HepG2 (cell line): ENCODE results near the gene SLAMF8. TPM values are rescaled to one million over a fixed set of nuclear protein-coding genes. Genes with fewer than 3 reads are reported as not detected.

Source experiments
- ATAC-seq: fragments of 200-7000 bp; cut with Tn5 transposase; 3 replicates; pipeline ENCODE4 v1.9.1; 2020; ENCODE audit warnings: mild to moderate bottlenecking, moderate library complexity
- BruUV-seq: library from RNA; stranded (reverse); fragments of 400-500 nt; replicated peaks from 2 replicates; lab custom pipeline; 2021; lab: Mats Ljungman, UMichigan
- CTCF ChIA-PET: fragments of 300-600 bp; formaldehyde crosslinking; extraction: SDS; loops from one replicate; lab custom pipeline; 2021; ENCODE audit warnings: low total read pairs, inconsistent platforms, low intra/inter-chr PET ratio; lab: Yijun Ruan, JAX
- POLR2A ChIA-PET: fragments of 350-600 bp; sonication (Branson Sonifier 250); formaldehyde crosslinking; loops from one replicate; lab custom pipeline; 2020; ENCODE audit warnings: antibody characterized with exemption, inconsistent platforms; lab: Yijun Ruan, JAX
- DNase-seq: peaks from one replicate; pipeline ENCODE4 v3.0.0-alpha.2; 2015; ENCODE audit warnings: low spot score
- FAIRE-seq: peaks from 3 replicates; lab custom pipeline; 2011; peaks lifted over from hg19 to GRCh38; lab: Jason Lieb, UNC
- H2AFZ ChIP-seq: one replicate; pipeline ENCODE4 v1.6.1; 2011; ENCODE audit warnings: low read length, inconsistent platforms
- H3K27ac ChIP-seq: fragments of 300-600 bp; 3 replicates; pipeline ENCODE4 v1.8.0; 2011; ENCODE audit warnings: mixed run types, mild to moderate bottlenecking, mixed read lengths, low read length, inconsistent platforms; ENCODE audit not compliant: insufficient read depth; ENCODE audit errors: extremely low read length
- H3K27me3 ChIP-seq, 2 experiments: fragments of 200-600 bp in 1 of 2; 2 replicates in 1 of 2; 3 replicates in 1 of 2; pipeline versions ENCODE4 v1.6.0 to v1.8.0; 2011; ENCODE audit warnings: low read length in 2 of 2, mild to moderate bottlenecking in 2 of 2, moderate library complexity in 2 of 2, inconsistent platforms in 1 of 2; ENCODE audit not compliant: insufficient read depth in 2 of 2, control insufficient read depth in 1 of 2
- H3K36me3 ChIP-seq, 2 experiments: fragments of 200-600 bp in 1 of 2; replicated peaks in 1 of 2; 2 replicates in 1 of 2; 3 replicates in 1 of 2; pipeline versions ENCODE4 v1.5.1 to v1.8.0; 2011; ENCODE audit warnings: low read length in 2 of 2, inconsistent platforms in 1 of 2; ENCODE audit not compliant: insufficient read depth in 2 of 2, control insufficient read depth in 1 of 2
- H3K4me1 ChIP-seq: 2 replicates; pipeline ENCODE4 v1.5.1; 2012; ENCODE audit warnings: low read length, inconsistent platforms; ENCODE audit not compliant: insufficient read depth
- H3K4me2 ChIP-seq: 2 replicates; pipeline ENCODE4 v1.6.0; 2011; ENCODE audit warnings: low read depth, low read length, inconsistent platforms
- H3K4me3 ChIP-seq, 3 experiments: fragments of 200-600 bp in 1 of 3; sonication (generic), shearing (Covaris generic) in 1 of 3; replicated peaks in 1 of 3; 2 replicates each; pipeline ENCODE4 v1.5.1; 2011 to 2016; ENCODE audit warnings: low read length in 3 of 3, inconsistent platforms in 2 of 3, low read depth in 2 of 3, mild to moderate bottlenecking in 2 of 3, control low read depth in 1 of 3, mixed read lengths in 1 of 3; ENCODE audit not compliant: insufficient read depth in 1 of 3
- H3K79me2 ChIP-seq: one replicate; pipeline ENCODE4 v1.6.1; 2011; ENCODE audit warnings: low read length, inconsistent platforms; ENCODE audit not compliant: insufficient read depth
- H3K9ac ChIP-seq: 2 replicates; pipeline ENCODE4 v1.6.0; 2011; ENCODE audit warnings: mild to moderate bottlenecking, low read depth, low read length, inconsistent platforms; ENCODE audit not compliant: insufficient read depth
- H3K9me3 ChIP-seq: 2 replicates; pipeline ENCODE4 v1.5.1; 2012; ENCODE audit warnings: mild to moderate bottlenecking, low read length
- H4K20me1 ChIP-seq: 2 replicates; pipeline ENCODE4 v1.6.0; 2011; ENCODE audit warnings: inconsistent platforms, mild to moderate bottlenecking, low read length, moderate library complexity; ENCODE audit not compliant: insufficient read depth
- ARID2 ChIP-seq: sonication (generic); formaldehyde crosslinking; IDR thresholded peaks from 2 replicates; pipeline ENCODE4 v1.8.1; 2022; ENCODE audit warnings: mild to moderate bottlenecking, missing genetic modification reagents, borderline replicate concordance
- CTCF ChIP-seq: sonication (generic); formaldehyde crosslinking; IDR thresholded peaks from 2 replicates; pipeline ENCODE4 v1.5.0; 2020; ENCODE audit warnings: mild to moderate bottlenecking, missing genetic modification reagents, moderate library complexity
- GTF3A ChIP-seq: sonication (generic); formaldehyde crosslinking; conservative IDR thresholded peaks from 2 replicates; pipeline ENCODE4 v1.4.0; 2020; ENCODE audit warnings: mild to moderate bottlenecking, missing genetic modification reagents
- KLF11 ChIP-seq: IDR thresholded peaks from 2 replicates; pipeline ENCODE4 v1.6.1; 2016; ENCODE audit warnings: missing compliant biosample characterization
- MEIS2 ChIP-seq: sonication (generic); formaldehyde crosslinking; IDR thresholded peaks from 2 replicates; pipeline ENCODE4 v1.9.0; 2021; ENCODE audit warnings: mild to moderate bottlenecking, missing genetic modification reagents
- MXI1 ChIP-seq: IDR thresholded peaks from 3 replicates; pipeline ENCODE4 v1.6.1; 2012; ENCODE audit warnings: low read depth, low read length, inconsistent platforms, borderline replicate concordance
- NFIB ChIP-seq: sonication (generic); formaldehyde crosslinking; IDR thresholded peaks from 2 replicates; pipeline ENCODE4 v1.9.0; 2021; ENCODE audit warnings: missing genetic modification reagents, mild to moderate bottlenecking, borderline replicate concordance
- RAD21 ChIP-seq: fragments of 450-650 bp; formaldehyde crosslinking; IDR thresholded peaks from 2 replicates; pipeline ENCODE4 v1.5.0; 2020; ENCODE audit warnings: mild to moderate bottlenecking
- SNAPC5 ChIP-seq: sonication (generic); formaldehyde crosslinking; IDR thresholded peaks from 2 replicates; pipeline ENCODE4 v1.8.1; 2023; ENCODE audit warnings: mild to moderate bottlenecking, missing genetic modification reagents, borderline replicate concordance
- SRSF9 ChIP-seq: fragments of 200-400 bp; formaldehyde crosslinking; IDR thresholded peaks from 2 replicates; pipeline ENCODE4 v1.6.1; 2018; ENCODE audit warnings: borderline replicate concordance, mild to moderate bottlenecking, low read depth, low read length; ENCODE audit not compliant: insufficient read depth, poor library complexity, severe bottlenecking
- STAG1 ChIP-seq: sonication (generic); formaldehyde crosslinking; IDR thresholded peaks from 2 replicates; pipeline ENCODE4 v1.4.0; 2020; ENCODE audit warnings: missing genetic modification reagents
- THAP11 ChIP-seq: IDR thresholded peaks from 2 replicates; pipeline ENCODE4 v1.6.1; 2016; ENCODE audit warnings: missing biosample characterization, missing genetic modification reagents
- ZMYM3 ChIP-seq: sonication (generic); formaldehyde crosslinking; IDR thresholded peaks from 2 replicates; pipeline ENCODE4 v1.5.1; 2020; ENCODE audit warnings: mild to moderate bottlenecking, missing genetic modification reagents
- ZNF20 ChIP-seq: sonication (generic); formaldehyde crosslinking; IDR thresholded peaks from 2 replicates; pipeline ENCODE4 v1.4.0; 2020; ENCODE audit warnings: mild to moderate bottlenecking, moderate library complexity, missing genetic modification reagents
- ZNF274 ChIP-seq: sonication (generic); formaldehyde crosslinking; IDR thresholded peaks from 2 replicates; pipeline ENCODE4 v1.5.1; 2020; ENCODE audit warnings: mild to moderate bottlenecking, missing genetic modification reagents
- ZNF431 ChIP-seq: sonication (generic); formaldehyde crosslinking; IDR thresholded peaks from 2 replicates; pipeline ENCODE4 v1.9.0; 2022; ENCODE audit warnings: missing genetic modification reagents, low read depth, mild to moderate bottlenecking, borderline replicate concordance
- WGBS: methylation state at CpG from one replicate; pipeline ENCODE4 v1.1.6; 2017; ENCODE audit warnings: low lambda C conversion rate; 5-methylcytosine and 5-hydroxymethylcytosine counted together
- in situ Hi-C: cut with HindIII; loops from 2 replicates; pipeline ENCODE4 v1.10.0; 2017; ENCODE audit warnings: low pct_unique_long_range_greater_than_20kb; ENCODE audit not compliant: extremely low pct_ligation_motif_present
- intact Hi-C: fragments of 100-400 bp; cut with micrococcal nuclease; formaldehyde crosslinking; loops from one replicate; pipeline ENCODE4 v1.10.0; 2022; ENCODE audit not compliant: unreplicated experiment
- polyA plus RNA-seq, 8 experiments: library from polyadenylated mRNA; depleted of rRNA in 3 of 8; stranded (reverse) in 7 of 8; unstranded in 1 of 8; fragments of >200 nt; fragmentation: Illumina TruSeq in 4 of 8; extraction: Trizol in 4 of 8; gene quantifications; 2 replicates each; pipeline versions ENCODE4 v1.2.1 to v1.2.3, GENCODE V29; 2011 to 2016; ENCODE audit warnings: low read depth in 4 of 8, missing spikeins in 1 of 8, mixed read lengths in 1 of 8; ENCODE audit not compliant: insufficient read depth in 1 of 8
- total RNA-seq, 5 experiments: library from RNA; depleted of rRNA; stranded (reverse); fragments of >200 nt; fragmentation: Illumina TruSeq; extraction: Trizol; gene quantifications; 2 replicates each; pipeline ENCODE4 v1.2.3, GENCODE V29; 2016; ENCODE audit warnings: low read depth in 1 of 5

The SLAMF8 gene
- total and polyA plus RNA-seq, 2 of the 13 experiments (the other 11 are each of a cell fraction or from before 2014, with no cell fraction given): not detected

GRCh38 chr1:159780583-159781582 is 45.8 kb upstream of the SLAMF8 start, which contains the start of gene DUSP23:
Gene DUSP23, plus strand, starts transcription at chr1:159780962. Its CDS starts 139 bp downstream, at chr1:159781101.
- ATAC-seq: peak; percentile 93
- peak; percentile 4 for DNase-seq
- no peaks in the 10 kb centered on the region for H4K20me1 ChIP-seq
- BruUV-seq: no TSS peak
- in situ Hi-C loops: no loop called here
- no peak within 1 kb of the TSS for H2AFZ ChIP-seq
- H3K9ac ChIP-seq: no peak within 1 kb of the TSS
- intact Hi-C loops: loop anchor here (1.0 kb wide), 1 partner anchor 110 kb away; no protein-coding TSS in a partner anchor
- no peaks in the 10 kb centered on the region for H3K27me3 ChIP-seq
- no peak within 1 kb of the TSS for H3K27ac ChIP-seq
- peak; percentile 15 for FAIRE-seq
- no peak within 1 kb of the TSS for H3K4me2 ChIP-seq
- H3K79me2 ChIP-seq: no peaks in the 10 kb centered on the region
- H3K36me3 ChIP-seq: no peaks in the 10 kb centered on the region
- ChIA-PET POLR2A (no interaction called here), CTCF (interaction anchor here (1.3 kb wide), 2 partner anchors 110 to 226 kb away, joined by 7 to 9 read pairs; no protein-coding TSS in a partner anchor)
- no peaks in the 10 kb centered on the region for H3K4me1 ChIP-seq
- H3K4me3 ChIP-seq: no peak within 1 kb of the TSS
- WGBS: 83% methylated on average over 54 of the region's 88 CpGs
- no peaks in the 10 kb centered on the region for H3K9me3 ChIP-seq
- TF ChIP-seq ZMYM3 (CRISPR knock-in tag): no peak
- no peak for TF ChIP-seq NFIB
- TF ChIP-seq ZNF20 (CRISPR knock-in tag): no peak
- no peak for TF ChIP-seq ZNF431
- no peak for TF ChIP-seq ARID2 (CRISPR knock-in tag)
- TF ChIP-seq STAG1 (CRISPR knock-in tag): peak; percentile 55
- no peak for TF ChIP-seq MEIS2
- TF ChIP-seq SRSF9: no peak
- TF ChIP-seq RAD21 (CRISPR knock-in tag): 0 out of 2 replicates have a peak, but pooled peaks have one; percentile 13
- TF ChIP-seq MXI1: no peak
- no peak for TF ChIP-seq SNAPC5
- TF ChIP-seq THAP11 (CRISPR knock-in tag): no peak
- peak; percentile 82 for TF ChIP-seq CTCF (CRISPR knock-in tag)
- TF ChIP-seq GTF3A (CRISPR knock-in tag): no peak
- TF ChIP-seq ZNF274 (CRISPR knock-in tag): no peak
- no peak for TF ChIP-seq KLF11 (CRISPR knock-in tag)
